Liver (tissue), 9 donors: ENCODE data around the gene SEMA3C. TPM values are rescaled to one million over a fixed set of nuclear protein-coding genes. Genes with fewer than 3 reads are reported as not detected.

Source experiments
- DNase-seq: peaks from one replicate; pipeline ENCODE4 v3.0.0-alpha.2; 2017; ENCODE audit warnings: low spot score
- H3K27ac ChIP-seq, 2 donors: one replicate each; pipeline ENCODE4 v1.7.0; 2013; ENCODE audit warnings: inconsistent platforms in 2 of 2, low read length in 2 of 2, control low read depth in 1 of 2, low read depth in 1 of 2, mild to moderate bottlenecking in 1 of 2
- H3K27me3 ChIP-seq, 4 donors: one replicate each; pipeline versions ENCODE4 v1.6.1 to v1.7.0; 2013; ENCODE audit warnings: low read length in 3 of 4, inconsistent platforms in 1 of 4, mild to moderate bottlenecking in 1 of 4, moderate library complexity in 1 of 4; ENCODE audit not compliant: control insufficient read depth in 4 of 4, insufficient read depth in 4 of 4
- H3K36me3 ChIP-seq, 4 donors: one replicate each; pipeline versions ENCODE4 v1.6.1 to v1.7.0; 2013; ENCODE audit warnings: low read length in 3 of 4, mild to moderate bottlenecking in 3 of 4, low read depth in 1 of 4, moderate library complexity in 1 of 4; ENCODE audit not compliant: control insufficient read depth in 4 of 4, insufficient read depth in 3 of 4
- H3K4me1 ChIP-seq, 4 donors: one replicate each; pipeline versions ENCODE4 v1.6.1 to v1.7.0; 2013; ENCODE audit warnings: low read length in 3 of 4, mild to moderate bottlenecking in 3 of 4, moderate library complexity in 1 of 4; ENCODE audit not compliant: control insufficient read depth in 4 of 4, insufficient read depth in 4 of 4
- H3K4me3 ChIP-seq, 3 donors: one replicate each; pipeline versions ENCODE4 v1.6.1 to v1.7.0; 2013; ENCODE audit warnings: low read length in 3 of 3, control low read depth in 1 of 3, low read depth in 1 of 3, mild to moderate bottlenecking in 1 of 3
- H3K9ac ChIP-seq, 2 donors: one replicate each; pipeline ENCODE4 v1.7.0; 2013; ENCODE audit warnings: low read length in 2 of 2, mild to moderate bottlenecking in 2 of 2, moderate library complexity in 2 of 2, control low read depth in 1 of 2, low read depth in 1 of 2
- H3K9me3 ChIP-seq, 4 donors: one replicate each; pipeline versions ENCODE4 v1.6.1 to v1.7.0; 2013; ENCODE audit warnings: low read length in 3 of 4; ENCODE audit not compliant: control insufficient read depth in 4 of 4
- ATF3 ChIP-seq: IDR thresholded peaks from 2 replicates; pipeline ENCODE4 v1.6.1; 2016; ENCODE audit warnings: antibody characterized with exemption
- CTCF ChIP-seq: fragments of 150-350 bp; IDR thresholded peaks from 2 replicates; pipeline ENCODE4 v1.5.1; 2017; ENCODE audit warnings: improper control_type of control experiment, low read depth, low read length; ENCODE audit not compliant: missing input control
- EGR1 ChIP-seq, 2 donors: IDR thresholded peaks; 2 replicates each; pipeline ENCODE4 v1.6.1; 2016 to 2018; ENCODE audit warnings: antibody characterized with exemption in 2 of 2, low read depth in 2 of 2
- FOXA1 ChIP-seq: IDR thresholded peaks from 2 replicates; pipeline ENCODE4 v1.6.1; 2016; ENCODE audit warnings: antibody characterized with exemption
- FOXA2 ChIP-seq: IDR thresholded peaks from 2 replicates; pipeline ENCODE4 v1.6.1; 2016; ENCODE audit warnings: antibody characterized with exemption
- GABPA ChIP-seq, 2 donors: IDR thresholded peaks in 1 of 2; conservative IDR thresholded peaks in 1 of 2; 2 replicates each; pipeline ENCODE4 v1.6.1; 2016; ENCODE audit warnings: antibody characterized with exemption in 2 of 2, mild to moderate bottlenecking in 1 of 2, moderate library complexity in 1 of 2
- HNF4A ChIP-seq, 2 donors: conservative IDR thresholded peaks; 2 replicates each; pipeline ENCODE4 v1.6.1; 2016; ENCODE audit warnings: antibody characterized with exemption in 2 of 2, mild to moderate bottlenecking in 2 of 2
- HNF4G ChIP-seq: IDR thresholded peaks from 2 replicates; pipeline ENCODE4 v1.6.1; 2016; ENCODE audit warnings: antibody characterized with exemption
- JUND ChIP-seq, 2 donors: IDR thresholded peaks; 2 replicates each; pipeline ENCODE4 v1.6.1; 2016; ENCODE audit warnings: antibody characterized with exemption in 2 of 2
- MAX ChIP-seq: IDR thresholded peaks from 2 replicates; pipeline ENCODE4 v1.6.1; 2016; ENCODE audit warnings: antibody characterized with exemption
- NR2F2 ChIP-seq: IDR thresholded peaks from 2 replicates; pipeline ENCODE4 v1.6.1; 2016; ENCODE audit warnings: antibody characterized with exemption
- RAD21 ChIP-seq, 2 donors: IDR thresholded peaks; 2 replicates each; pipeline ENCODE4 v1.6.1; 2016; ENCODE audit warnings: antibody characterized with exemption in 2 of 2, mild to moderate bottlenecking in 2 of 2
- REST ChIP-seq: IDR thresholded peaks from 2 replicates; pipeline ENCODE4 v1.6.1; 2016; ENCODE audit warnings: antibody characterized with exemption, mild to moderate bottlenecking
- RXRA ChIP-seq, 2 donors: IDR thresholded peaks; 2 replicates each; pipeline ENCODE4 v1.6.1; 2017 to 2018; ENCODE audit warnings: antibody characterized with exemption in 2 of 2, mild to moderate bottlenecking in 1 of 2
- SP1 ChIP-seq: IDR thresholded peaks from 2 replicates; pipeline ENCODE4 v1.6.1; 2018; ENCODE audit warnings: antibody characterized with exemption, mild to moderate bottlenecking
- TAF1 ChIP-seq: conservative IDR thresholded peaks from 2 replicates; pipeline ENCODE4 v1.6.1; 2016; ENCODE audit warnings: antibody characterized with exemption, mild to moderate bottlenecking
- YY1 ChIP-seq: IDR thresholded peaks from 2 replicates; pipeline ENCODE4 v1.6.1; 2016; ENCODE audit warnings: antibody characterized with exemption, mild to moderate bottlenecking
- ZBTB33 ChIP-seq: IDR thresholded peaks from 2 replicates; pipeline ENCODE4 v1.6.1; 2016; ENCODE audit warnings: antibody characterized with exemption
- polyA plus RNA-seq, 2 donors: library from polyadenylated mRNA; stranded (reverse) in 1 of 2; unstranded in 1 of 2; fragments of 200-250 nt in 1 of 2; fragments of >200 nt in 1 of 2; fragmentation: Nextera tagmentation in 1 of 2; extraction: Ambion mirVana in 1 of 2; gene quantifications; one replicate each; pipeline versions ENCODE4 v1.2.1 to v1.2.3, GENCODE V29; 2013 to 2015
- total RNA-seq, 2 donors: library from RNA; depleted of rRNA; stranded (reverse); fragments of >200 nt; gene quantifications; one replicate each; pipeline ENCODE4 v1.2.3, GENCODE V29; 2014
- donor health status: healthy.
- donor health status: healthy.
- donor health status: healthy.
- donor health status: healthy.
- donor health status: healthy.

SEMA3C gene
- total and polyA plus RNA-seq, 4 donors, result 0.20 to 1.8 (median 0.64) TPM

- no peak for DNase-seq
- TF ChIP-seq SP1 (no peak), TAF1 (no peak), EGR1 (IDR thresholded peaks at IDR 0.05; ENCODE audit: low read depth in 2 of 2) (no peak), REST (no peak), FOXA1 (no peak), FOXA2 (no peak), HNF4A (conservative IDR thresholded peaks at IDR 0.05) (no peak), RAD21 (IDR thresholded peaks at IDR 0.05) (no peak), CTCF (no peak), HNF4G (no peak), YY1 (no peak), MAX (no peak), RXRA (IDR thresholded peaks at IDR 0.05) (no peak), JUND (IDR thresholded peaks at IDR 0.05) (no peak), ZBTB33 (no peak), ATF3 (no peak), GABPA (IDR thresholded peaks at IDR 0.05 in 1 of 2, conservative IDR thresholded peaks at IDR 0.05 in 1 of 2) (no peak), NR2F2 (no peak)
- H3K27me3 ChIP-seq, result peaks cover 0 to 3% (median 0%) of the 10 kb centered on the region in 4 donors
- no peak overlapping the region for H3K9ac ChIP-seq
- H3K36me3 ChIP-seq, result no peaks in the 10 kb centered on the region
- H3K4me1 ChIP-seq, result no peaks in the 10 kb centered on the region
- no peak overlapping the region for H3K4me3 ChIP-seq
- H3K9me3 ChIP-seq, result no peaks in the 10 kb centered on the region
- no peak overlapping the region for H3K27ac ChIP-seq
Measured at GRCh38 chr7:80832006-80832405, 86.8 kb downstream of the SEMA3C start.
